Sigmoid colon (tissue), 4 donors: ENCODE data around the gene FBXW4.

Experiments
- EP300 ChIP-seq, 4 donors: sonication (generic); formaldehyde crosslinking; IDR thresholded peaks; one replicate each; pipeline ENCODE4 v1.6.1; 2017; ENCODE audit warnings: antibody characterized with exemption in 4 of 4
- POLR2A ChIP-seq, 2 donors: fragments of 450-650 bp; IDR thresholded peaks; one replicate each; pipeline ENCODE4 v1.6.1; 2016; ENCODE audit warnings: antibody characterized with exemption in 2 of 2, mild to moderate bottlenecking in 2 of 2, moderate library complexity in 2 of 2
- POLR2AphosphoS5 ChIP-seq, 4 donors: sonication (generic); formaldehyde crosslinking; IDR thresholded peaks; one replicate each; pipeline ENCODE4 v1.6.1; 2017; ENCODE audit warnings: antibody characterized with exemption in 4 of 4
- TF ChIP-seq, protein P1 (sequence below), 4 experiments: fragments of 450-650 bp in 3 of 4; fragments of 200-600 bp in 1 of 4; IDR thresholded peaks; one replicate each; pipeline ENCODE4 v1.5.1; 2016 to 2019; ENCODE audit warnings: antibody characterized with exemption in 4 of 4, mild to moderate bottlenecking in 3 of 4, moderate library complexity in 2 of 4

DNA sequence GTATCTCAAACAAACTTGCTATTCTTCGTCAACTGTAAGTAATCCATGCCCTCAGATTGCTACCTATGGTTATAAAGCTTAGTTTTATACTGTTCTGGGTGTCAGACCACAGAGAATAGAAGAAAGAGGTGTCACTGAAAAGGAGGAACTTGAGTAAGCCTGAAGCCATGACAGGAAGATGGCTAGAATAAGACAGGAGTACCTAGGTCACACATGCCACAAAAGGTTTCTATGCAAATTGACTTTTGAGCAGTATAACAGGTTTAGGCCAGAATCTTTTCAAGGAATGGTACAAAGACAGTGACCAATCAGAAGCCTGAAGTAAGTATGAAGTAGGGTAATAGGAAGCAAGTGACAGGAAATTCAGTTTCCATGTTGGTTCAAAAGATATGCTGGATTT lies 23.5 kb downstream of the FBXW4 start:
- TF ChIP-seq POLR2A (IDR thresholded peaks at IDR 0.05), result no peak
- TF ChIP-seq POLR2AphosphoS5 (IDR thresholded peaks at IDR 0.05), result no peak
- TF ChIP-seq, protein P1, sequence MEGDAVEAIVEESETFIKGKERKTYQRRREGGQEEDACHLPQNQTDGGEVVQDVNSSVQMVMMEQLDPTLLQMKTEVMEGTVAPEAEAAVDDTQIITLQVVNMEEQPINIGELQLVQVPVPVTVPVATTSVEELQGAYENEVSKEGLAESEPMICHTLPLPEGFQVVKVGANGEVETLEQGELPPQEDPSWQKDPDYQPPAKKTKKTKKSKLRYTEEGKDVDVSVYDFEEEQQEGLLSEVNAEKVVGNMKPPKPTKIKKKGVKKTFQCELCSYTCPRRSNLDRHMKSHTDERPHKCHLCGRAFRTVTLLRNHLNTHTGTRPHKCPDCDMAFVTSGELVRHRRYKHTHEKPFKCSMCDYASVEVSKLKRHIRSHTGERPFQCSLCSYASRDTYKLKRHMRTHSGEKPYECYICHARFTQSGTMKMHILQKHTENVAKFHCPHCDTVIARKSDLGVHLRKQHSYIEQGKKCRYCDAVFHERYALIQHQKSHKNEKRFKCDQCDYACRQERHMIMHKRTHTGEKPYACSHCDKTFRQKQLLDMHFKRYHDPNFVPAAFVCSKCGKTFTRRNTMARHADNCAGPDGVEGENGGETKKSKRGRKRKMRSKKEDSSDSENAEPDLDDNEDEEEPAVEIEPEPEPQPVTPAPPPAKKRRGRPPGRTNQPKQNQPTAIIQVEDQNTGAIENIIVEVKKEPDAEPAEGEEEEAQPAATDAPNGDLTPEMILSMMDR (IDR thresholded peaks at IDR 0.05), result no peak
- no peak for TF ChIP-seq EP300 (IDR thresholded peaks at IDR 0.05)
